Stimulated activated CD4-positive, alpha-beta T cell treated with anti-CD3 and anti-CD28 coated beads, Interleukin-4, amount 100 ng/mL, for 1 hour (primary cell): ENCODE measurements around the gene TEX28.
"Not testable (repeated sequence)": the region's sequence is repeated elsewhere in the genome, so short reads cannot be mapped to it uniquely, and the experiment has no call there.

Source experiments
- DNase-seq: peaks from one replicate; pipeline ENCODE4 v3.0.0-alpha.2; 2020

The TEX28 gene, protein sequence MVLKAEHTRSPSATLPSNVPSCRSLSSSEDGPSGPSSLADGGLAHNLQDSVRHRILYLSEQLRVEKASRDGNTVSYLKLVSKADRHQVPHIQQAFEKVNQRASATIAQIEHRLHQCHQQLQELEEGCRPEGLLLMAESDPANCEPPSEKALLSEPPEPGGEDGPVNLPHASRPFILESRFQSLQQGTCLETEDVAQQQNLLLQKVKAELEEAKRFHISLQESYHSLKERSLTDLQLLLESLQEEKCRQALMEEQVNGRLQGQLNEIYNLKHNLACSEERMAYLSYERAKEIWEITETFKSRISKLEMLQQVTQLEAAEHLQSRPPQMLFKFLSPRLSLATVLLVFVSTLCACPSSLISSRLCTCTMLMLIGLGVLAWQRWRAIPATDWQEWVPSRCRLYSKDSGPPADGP

DNA sequence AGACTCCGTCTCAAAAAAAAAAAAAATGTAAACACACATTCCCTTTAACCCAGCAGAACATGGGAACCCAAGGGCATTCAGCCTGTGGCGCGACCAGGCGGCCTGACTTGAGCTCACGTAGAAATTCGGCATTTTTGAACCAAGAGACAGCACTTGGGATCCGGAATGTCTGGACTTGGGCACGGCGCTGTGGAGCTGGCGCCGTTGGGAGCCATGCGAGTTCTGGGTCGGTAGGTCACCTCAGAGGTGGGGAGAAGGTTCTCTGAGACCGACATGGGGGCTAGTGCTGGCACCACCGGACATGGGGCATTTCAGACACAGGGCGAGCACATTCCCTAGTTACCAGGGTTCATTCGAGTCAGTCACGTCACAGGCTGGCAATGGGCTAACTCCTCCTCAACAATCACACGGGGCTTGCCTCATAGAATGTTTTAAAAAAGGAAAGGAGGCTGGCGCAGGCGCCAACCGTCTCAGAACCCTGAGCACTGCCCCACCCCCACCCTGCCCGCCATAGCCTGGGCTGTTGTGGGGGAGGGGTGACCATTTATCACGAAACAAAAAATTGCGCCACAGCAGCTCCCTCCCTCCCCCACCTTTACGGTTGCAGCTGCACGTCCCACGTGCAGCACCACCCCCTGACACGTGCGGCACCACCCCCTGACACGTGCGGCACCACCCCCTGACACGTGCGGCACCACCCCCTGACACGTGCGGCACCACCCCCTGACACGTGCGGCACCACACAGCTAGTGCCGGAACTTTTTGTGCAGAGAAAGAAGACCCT is at the start of gene TEX28:
TSS of gene TEX28 (minus strand) at position 334 of the 784 bp plus-strand sequence. CDS start 3,007 bp downstream, outside the sequence.
- no peak for DNase-seq

DNA sequence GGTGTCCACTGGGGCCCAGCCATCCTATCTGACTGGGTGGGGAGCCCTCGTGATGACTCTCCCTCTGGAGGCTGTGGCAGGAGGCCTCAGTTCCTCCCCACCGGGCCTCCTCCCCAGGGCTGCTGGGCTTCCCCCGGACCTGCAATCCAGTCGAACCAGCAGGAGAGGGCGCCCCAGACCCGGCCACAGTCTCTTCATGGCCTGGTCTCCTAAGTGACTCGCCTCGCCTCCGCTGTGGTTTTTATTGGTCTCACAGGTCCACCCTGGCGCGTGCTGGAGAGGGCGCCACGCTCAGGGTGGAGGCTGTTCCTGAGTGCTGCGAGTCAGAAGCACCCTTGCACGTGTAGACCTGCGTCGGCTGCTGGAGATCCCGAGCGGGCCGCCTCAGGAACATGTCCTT is 48.7 kb upstream of the TEX28 start:
- not testable (repeated sequence) for DNase-seq

DNA sequence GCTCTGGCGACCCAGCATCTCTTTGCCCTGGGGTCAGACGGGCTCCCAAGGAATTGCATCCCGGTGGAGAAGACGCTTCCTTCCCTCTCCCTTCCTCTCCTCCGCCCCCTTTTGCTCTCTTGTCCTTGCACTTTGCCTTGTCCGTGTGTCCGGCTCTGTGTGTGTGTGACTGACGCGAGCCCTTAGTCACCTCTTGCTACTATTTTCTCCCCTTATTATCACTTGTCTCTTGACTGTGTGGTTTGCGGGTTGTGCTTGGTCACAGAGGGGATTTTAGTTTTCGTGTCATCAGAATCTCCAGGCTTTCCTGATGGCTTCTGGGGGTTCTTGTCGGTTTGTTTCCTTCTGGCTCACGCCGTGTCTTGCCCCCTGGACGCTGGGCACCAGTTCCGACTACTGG is 48.1 kb upstream of the TEX28 start:
- DNase-seq = not testable (repeated sequence)

DNA sequence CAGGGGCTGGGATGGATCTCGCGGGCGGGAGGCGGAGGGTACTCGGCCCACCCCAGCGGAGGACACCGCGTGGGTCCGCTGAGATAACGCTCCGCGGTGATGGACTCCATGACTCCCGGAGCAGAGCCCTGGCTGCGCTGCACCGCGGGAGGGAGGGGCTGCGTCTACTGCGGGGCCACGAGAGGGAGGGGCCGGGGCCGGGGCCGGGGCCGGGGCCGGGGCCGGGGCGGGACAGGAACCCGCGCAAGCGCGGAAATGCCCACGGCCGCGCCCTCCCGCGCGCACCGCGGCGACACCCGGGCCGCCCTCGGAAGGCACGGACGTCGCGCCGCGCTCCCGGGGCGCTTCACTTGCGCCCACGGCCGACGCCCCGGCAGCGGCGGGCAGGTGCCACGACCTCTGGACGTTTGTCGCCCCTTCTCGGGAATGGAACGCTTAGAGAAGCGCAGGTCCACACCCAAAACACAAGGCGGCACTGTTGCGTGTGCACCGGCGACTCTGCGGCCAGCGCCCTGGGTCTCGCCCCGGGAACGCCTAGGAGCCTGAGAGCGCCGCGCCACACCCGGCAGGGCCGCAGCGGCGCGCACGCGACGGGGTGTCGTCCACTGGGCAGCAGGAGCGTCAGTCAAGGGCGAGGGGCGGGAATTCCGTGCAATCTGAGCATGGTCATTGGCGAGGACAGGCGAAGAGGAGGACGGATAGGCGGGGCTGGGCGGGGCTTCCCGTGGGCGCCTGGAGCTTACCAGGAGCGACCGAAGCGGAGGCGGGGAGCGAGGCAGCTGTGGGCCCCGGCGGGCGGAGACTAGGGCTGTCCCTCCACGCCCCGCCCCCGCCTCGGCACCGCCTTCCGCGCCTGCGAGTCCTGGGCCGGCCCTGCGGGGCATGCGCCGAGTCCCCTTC is 46.7 kb upstream of the TEX28 start:
- not testable (repeated sequence) for DNase-seq

DNA sequence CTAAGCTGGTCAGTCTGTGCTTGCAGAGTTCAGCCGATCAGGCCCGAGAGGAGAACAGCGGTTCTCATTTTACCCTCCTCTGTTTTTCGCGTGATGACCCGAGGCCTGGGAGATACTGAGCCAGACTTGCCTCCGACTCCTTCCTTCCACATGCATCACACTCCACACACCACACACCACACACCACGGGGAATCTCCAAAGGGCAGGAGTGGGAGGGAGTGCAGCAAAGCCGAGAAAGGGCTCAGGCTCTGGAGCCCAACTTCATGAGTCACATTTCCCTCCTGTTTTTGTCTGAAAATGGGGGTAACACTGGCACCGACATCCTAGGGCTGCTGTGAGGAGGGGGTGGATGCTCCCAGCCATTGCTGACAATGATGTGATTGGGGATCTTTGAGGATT is 39.6 kb upstream of the TEX28 start:
- DNase-seq = no peak

DNA sequence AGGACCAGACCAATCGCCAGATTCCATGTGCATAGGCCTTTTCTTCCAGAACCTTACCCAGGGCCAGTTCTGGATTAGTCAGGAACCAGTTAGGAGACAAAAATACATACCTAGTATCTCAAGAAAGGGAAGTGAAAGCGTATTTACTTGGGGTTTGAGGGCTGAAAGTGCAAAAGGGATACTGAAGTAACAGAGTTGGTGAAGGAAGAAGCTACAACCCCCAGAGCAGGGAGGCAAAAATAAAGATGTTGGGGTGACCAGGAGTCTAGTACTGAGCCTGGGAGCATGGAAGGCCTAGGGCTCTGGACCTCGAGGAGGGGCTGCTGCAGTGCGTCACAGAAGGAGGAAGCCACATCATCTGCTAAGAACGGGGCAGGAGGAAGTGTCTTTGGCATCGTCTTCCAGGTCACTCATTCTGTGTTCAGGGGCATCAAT is 38.9 kb upstream of the TEX28 start:
- DNase-seq = no peak

DNA sequence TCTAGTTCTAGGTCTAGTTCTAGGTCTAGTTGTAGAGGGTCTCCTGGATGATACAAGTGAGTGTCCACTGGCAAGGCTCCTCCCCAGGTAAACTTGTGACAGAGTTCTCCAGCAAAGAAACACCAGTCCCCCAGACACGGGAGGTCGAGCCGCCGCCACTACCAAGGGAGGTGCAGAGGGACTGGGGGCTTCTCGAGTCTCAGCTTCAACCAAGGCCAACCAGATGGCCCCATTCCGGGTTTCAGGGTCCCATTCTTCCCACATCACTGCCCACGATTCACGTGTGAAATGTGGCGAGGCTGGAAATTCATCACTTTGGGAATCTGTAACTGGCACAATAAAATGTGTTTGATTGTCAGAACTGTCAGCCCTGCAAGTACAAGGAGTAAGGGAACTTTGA is 38.2 kb upstream of the TEX28 start:
- no peak for DNase-seq

DNA sequence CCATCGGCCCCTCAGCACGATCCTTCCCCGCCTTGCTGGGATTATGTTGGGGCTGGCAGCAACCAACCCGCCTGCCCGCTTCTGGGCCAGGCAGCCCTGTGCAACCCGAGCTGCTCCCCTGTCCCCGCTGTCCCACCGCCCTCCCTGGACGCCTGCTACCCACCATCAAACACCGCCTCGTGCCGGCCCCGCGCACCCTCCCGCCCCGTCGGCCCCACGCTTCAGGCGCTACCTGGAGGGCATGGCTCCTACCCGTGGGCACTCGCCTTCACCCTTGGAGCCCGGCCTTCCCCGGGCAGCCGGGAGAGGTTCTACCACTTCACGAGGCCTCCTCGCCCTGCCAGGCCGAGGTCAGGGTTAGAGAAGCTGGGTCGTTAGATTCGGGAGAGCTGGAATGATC is 37.6 kb upstream of the TEX28 start:
- DNase-seq = no peak

DNA sequence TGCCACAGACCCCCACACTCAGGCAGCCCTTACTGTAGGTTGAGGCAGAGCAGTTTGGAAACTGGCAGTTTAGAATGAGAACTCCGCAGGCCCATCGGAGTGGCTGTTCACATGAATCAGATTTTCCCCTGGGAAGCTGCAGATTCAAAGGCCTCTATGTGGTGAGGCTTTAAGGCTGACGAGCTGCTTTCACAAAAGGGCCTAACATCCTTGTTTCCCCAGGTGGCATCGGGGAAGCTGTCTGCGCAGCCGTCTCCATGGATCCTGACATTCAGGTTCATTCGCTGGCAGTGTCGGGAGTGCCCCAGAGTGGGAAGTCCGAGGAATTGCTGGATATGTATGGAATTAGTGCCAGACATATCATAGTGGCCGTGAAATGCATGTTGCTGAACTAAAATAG is 34.4 kb upstream of the TEX28 start:
- no peak for DNase-seq

DNA sequence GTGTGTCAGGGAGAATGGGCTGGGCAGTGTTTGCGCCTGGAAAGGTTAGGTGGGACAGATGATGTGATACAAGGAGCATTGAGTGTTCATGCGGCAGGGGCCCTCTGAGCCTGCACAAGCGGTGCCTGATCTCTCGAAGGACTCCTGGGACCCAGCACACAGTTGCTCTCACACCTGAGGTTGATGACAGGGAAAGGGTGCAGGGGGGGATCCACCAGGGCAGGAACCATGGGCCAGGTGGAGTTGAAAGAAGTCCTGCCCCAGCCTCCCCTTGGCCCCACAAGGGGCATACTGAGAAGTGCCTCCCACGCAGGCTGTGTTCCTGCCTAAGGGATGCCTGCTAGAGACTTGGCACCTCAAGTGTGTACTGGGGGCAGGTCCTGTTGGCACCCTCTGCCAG is 33.7 kb upstream of the TEX28 start:
- DNase-seq = no peak

DNA sequence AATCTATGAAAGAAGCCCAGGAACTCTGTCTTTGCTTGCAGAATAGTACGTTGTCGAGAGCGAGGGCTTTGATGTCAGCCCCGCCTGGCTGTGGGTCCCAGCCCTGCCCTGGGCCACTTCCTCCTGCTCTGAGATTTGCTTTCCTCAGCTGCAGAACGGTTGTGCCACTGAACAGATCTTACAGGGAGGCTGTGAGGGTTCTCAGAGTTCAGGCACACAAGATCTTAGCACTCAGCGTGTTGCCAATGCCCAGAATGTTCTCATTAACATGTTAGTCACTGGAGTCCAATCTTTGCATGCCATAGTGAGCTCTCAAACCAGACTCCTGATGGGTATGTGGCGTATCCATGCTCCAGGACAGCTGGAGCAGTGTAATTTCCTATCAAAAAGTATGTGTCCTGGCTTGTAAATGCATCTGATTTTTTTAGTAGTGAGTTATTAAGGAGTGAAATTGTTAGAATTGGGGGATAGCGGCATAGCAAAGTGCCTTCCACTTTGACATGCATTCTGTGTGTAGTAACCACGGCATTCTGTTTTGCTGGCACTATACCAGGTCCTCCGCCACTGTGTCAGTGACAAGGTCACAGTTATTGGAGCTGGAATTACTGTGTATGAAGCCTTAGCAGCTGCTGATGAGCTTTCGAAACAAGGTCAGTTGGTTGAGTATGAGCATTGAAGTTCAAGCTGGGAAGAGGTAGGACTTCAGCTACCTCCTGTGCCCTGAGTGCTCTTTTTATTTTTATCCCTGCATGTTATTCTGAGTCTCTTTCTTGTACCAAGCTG is 32.3 kb upstream of the TEX28 start:
- no peak for DNase-seq

DNA sequence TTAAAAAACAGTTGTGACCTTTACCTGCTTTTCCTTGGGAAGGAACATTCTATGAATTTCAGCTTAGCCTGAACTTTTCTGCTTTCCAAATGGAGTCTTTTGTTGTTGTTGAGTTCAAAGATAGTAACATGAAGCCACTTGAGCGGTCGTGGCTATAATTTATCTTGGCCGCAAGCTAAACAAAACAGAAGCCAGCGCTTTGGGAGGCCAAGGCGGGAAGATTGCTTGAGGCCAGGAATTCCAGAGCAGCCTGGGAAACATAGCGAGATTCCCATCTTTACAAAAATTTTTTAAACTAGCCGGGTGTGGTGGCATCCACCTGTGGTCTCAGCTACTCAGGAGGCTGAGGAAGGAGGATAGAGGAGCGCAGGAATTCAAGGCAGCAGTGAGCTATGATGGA is 30.6 kb upstream of the TEX28 start:
- DNase-seq = no peak

DNA sequence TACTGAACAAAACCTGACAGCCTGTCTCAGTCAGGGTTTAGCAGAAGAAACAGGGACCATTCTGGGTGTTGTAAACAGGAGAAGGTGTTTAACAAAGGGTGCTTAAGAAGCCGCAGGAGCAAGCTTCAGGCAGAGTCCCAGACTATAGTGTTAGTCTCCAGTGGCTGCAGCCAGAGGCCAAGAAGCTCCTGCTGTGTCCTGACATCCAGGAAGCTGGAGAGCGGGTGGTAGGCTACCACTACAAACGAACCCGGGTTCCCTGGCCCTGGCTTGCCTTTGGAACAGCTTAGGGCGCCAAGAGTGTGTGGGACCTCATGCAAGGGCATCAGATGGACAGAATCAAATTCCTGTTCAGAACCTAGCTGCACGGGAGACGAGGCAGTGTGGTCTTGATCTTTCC is 28.6 kb upstream of the TEX28 start:
- DNase-seq = no peak

DNA sequence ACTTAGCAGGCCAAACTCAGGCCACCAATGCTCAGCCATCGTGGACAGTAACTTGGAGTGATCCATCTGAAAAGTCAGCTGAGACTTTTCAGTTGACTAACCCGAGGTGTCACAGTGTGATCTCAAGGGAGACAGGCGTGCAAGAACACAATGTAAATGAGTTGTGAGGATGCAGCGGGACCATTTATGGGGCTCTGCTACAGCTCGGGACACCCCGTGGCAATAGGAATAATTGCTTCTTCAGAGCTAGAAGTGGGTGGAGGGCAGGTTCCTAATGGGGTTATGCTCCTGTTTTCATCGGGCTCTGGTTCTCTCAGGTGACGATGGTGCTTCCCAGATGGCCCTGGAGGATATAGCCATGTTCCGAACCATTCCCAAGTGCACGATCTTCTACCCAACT is 28.0 kb upstream of the TEX28 start:
- no peak for DNase-seq

DNA sequence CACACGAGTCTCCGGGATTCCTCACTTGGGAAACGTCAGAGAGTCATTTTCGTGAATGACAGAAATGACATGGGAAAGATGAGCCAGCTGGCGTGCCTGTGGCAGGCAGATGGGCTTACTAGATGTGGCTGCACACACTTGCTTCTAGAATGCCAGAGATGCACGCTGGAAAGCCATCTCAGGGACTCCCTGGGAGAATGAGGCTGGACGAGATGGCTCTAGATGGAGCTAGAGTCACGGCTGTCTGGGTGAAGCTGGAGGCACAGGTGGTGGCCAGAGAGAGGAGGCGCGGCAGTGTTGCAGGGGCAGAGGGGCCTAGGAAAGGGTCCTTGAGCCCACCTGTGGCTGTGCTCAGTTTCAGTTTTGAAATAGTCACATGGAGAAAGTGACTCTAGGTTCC is 26.7 kb upstream of the TEX28 start:
- DNase-seq = no peak

DNA sequence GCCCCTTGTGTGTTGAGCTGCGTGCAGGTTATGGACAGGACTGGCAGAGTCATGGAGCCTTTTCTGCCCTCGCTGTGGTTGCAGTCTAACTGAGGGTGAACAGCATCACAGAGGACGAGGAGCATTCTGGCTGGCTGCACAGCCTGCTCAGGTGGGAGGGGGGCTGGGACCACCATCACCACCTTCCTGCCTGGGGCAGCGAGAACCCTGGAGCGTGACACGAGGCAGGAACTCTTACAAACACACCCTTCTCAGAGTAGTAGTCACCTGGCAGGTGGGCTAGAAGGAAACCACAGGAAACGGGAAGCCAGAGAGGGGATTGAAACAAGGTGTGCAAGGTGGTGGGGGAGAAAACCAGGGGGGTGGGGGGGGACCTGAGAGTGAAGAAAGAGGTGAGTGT is 26.2 kb upstream of the TEX28 start:
- no peak for DNase-seq

DNA sequence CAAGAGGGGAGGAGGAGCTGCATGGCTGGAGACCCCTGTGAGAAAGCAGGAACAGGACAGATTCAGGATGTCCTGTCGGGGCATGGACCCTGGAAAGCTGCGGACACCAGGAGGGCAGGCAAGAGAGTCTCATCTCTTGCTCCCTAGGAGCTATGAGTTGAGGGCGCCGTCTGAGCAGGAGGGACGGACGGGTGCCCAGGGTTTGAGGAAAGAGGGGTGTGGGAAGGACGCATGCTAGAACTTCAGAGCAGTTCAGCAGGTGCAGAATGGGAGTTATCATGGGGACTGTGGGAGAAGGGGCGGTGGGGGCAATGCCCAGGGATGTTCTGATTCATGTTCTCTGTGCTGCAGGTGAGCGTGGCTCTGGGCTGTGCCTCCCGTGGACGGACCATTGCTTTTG is 25.5 kb upstream of the TEX28 start:
- DNase-seq = no peak

DNA sequence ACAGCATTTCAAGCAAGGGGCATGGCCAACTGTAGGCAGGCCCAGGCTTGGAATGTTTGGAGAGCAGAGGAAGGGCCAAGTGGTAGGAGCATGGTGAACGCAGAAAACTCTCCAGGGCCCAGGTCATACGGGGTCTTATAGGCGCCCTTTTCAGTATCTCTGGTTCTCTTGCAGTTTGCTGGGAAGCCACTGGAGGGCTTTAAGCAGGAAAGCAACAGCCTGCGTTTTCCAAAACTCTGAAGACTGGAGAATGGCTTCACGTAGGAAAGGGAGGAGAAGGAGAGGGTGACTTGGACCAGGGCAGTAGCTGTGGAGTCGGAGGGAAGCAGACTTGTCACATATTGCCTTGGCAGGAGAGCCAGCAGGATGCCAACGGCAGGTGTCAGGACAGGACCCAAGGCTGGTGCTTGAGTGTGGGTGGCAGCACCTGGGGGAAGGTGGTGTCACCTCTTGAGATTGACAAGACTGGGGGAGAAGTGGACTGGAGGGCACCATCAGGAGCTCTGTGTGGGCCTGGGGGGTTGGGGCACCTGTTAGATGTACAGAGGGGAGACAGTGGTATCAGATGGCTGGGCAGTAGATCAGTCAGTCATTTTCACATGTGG is 22.6 kb upstream of the TEX28 start:
- DNase-seq = no peak

DNA sequence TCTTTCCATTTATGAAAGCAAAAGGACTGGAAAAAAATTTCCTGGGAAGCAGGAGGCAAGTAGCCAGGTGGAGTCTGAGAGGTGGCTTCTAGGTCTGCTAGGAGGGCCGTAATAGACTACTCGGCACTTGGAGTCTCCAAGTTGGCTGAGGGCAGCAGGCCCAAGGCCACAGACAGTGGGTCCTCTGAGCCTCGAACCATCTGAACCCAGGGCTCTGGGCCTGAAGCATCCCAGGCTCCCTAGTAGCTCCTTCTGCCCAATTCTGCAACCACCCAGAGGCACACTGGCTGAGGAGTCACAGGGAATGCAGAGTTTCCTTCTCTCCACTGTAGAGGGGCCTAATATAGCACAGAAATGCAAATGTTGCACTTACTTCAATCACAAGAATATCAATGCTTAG is 20.5 kb upstream of the TEX28 start:
- no peak for DNase-seq

DNA sequence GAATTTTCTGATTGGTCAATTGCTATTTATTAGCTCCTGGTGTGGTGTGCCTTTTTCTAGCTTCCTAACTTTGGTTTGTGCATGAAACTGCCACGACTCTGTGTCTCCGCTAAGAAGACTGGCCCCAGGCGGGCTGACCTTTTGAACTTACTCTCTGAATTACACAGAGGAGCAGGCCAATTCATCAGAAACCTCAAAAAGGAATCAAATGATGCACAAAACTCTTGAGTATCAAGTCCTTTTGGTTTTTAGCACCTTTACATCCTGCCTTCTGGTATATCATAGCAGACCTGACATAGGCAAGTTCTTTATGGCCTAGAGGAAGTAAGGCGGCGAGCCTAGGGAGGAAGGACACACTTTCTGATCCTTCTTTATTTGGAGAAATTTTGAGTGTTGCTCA is 18.2 kb upstream of the TEX28 start:
- no peak for DNase-seq

DNA sequence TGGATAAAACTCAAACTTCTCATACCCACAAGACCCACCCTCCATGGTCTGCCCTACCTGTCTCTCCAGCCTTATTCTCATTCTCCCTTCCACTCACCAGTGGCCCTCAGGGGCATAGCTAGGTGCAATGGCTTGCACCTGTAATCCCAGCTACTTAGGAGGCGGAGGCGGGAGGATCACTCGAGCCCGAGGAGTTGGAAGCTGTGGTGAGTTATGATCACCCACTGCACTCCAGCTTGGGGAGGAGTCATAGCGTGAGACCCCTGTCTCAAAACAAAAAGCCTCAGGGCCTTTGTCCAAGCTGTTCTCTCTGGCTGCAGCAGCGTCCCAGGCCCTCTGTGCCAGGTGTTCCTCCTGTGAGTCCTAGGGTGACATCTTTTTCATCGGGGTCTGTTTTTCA is 17.2 kb upstream of the TEX28 start:
- no peak for DNase-seq
